Raji (cell line): Measurements from ENCODE around the gene RNF215.

Experiments
- POLR2A ChIP-seq: IDR thresholded peaks from 2 replicates; pipeline ENCODE4 v1.6.1; 2011; ENCODE audit warnings: low read depth, low read length, control low read depth; ENCODE audit not compliant: insufficient read depth

Gene RNF215

GRCh38 chr22:30336752-30337460 lies 50.3 kb downstream of the RNF215 start:
- no peak for TF ChIP-seq POLR2A

DNA sequence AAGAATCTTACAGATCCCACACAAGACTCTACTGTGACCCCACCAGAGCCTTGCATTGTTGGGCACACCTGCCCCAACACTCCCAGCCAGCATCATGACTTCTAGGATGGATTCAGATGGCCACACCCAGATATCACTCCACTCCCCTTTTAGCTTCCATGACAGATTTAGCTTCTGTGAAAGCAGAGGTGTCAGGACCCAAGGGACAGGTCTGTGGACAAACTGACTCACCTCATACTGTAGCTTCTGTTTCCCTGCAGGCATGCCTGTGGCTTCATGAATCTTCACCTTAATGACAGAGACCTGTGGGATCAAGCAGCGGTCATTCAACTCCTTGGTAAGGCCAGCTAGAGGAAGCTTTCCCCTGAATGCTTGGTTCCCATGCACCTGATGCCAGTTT lies 52.0 kb downstream of the RNF215 start:
- no peak for TF ChIP-seq POLR2A

- no peak for TF ChIP-seq POLR2A
Observed at GRCh38 chr22:30334646-30335045, 52.6 kb downstream of the RNF215 start.

- no peak for TF ChIP-seq POLR2A
Observed at GRCh38 chr22:30333707-30334087, 53.5 kb downstream of the RNF215 start.

GRCh38 chr22:30332994-30333706 lies 54.1 kb downstream of the RNF215 start:
- TF ChIP-seq POLR2A = no peak

DNA sequence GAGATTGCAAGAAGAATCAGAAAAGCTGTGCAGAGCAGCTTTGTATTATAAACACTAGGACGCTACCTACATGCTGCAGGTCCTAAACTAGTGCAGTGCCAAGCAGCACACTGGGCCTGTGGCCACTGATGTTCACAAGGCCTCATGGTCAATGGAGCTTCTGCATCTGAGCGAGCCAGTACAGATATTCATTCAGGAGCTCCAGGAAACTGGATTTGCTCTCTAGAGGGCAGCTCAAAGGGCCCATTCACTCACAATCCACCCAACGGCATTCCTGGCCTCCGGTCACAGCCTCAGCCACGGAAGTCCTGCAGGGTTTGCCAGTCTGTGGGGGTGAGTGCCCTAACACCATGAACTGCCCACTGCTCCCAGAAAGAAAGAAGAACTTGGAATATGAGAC lies 54.7 kb downstream of the RNF215 start:
- TF ChIP-seq POLR2A = no peak
